ENCODE results near the gene EIF5AL1.
"Not testable (repeated sequence)": the region's sequence is repeated elsewhere in the genome, so short reads cannot be mapped to it uniquely, and the experiment has no call there.

GRCh38 chr10:79504483-79504882 lies 7.8 kb upstream of the EIF5AL1 start:
- not testable (repeated sequence) for TF ChIP-seq POLR2A (IDR thresholded peaks at IDR 0.05)
- TF ChIP-seq, protein P1, sequence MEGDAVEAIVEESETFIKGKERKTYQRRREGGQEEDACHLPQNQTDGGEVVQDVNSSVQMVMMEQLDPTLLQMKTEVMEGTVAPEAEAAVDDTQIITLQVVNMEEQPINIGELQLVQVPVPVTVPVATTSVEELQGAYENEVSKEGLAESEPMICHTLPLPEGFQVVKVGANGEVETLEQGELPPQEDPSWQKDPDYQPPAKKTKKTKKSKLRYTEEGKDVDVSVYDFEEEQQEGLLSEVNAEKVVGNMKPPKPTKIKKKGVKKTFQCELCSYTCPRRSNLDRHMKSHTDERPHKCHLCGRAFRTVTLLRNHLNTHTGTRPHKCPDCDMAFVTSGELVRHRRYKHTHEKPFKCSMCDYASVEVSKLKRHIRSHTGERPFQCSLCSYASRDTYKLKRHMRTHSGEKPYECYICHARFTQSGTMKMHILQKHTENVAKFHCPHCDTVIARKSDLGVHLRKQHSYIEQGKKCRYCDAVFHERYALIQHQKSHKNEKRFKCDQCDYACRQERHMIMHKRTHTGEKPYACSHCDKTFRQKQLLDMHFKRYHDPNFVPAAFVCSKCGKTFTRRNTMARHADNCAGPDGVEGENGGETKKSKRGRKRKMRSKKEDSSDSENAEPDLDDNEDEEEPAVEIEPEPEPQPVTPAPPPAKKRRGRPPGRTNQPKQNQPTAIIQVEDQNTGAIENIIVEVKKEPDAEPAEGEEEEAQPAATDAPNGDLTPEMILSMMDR (IDR thresholded peaks at IDR 0.05), result not testable (repeated sequence)
